BE2C (cell line): Measurements from ENCODE around the gene DNAJB11.

Source experiments
- DNase-seq: peaks from one replicate; pipeline ENCODE4 v3.0.0-alpha.2; 2020
- H3K27me3 ChIP-seq: fragments of 250-450 bp; sonication (Bioruptor Pico); 2 replicates; pipeline ENCODE4 v1.5.1; 2020; ENCODE audit warnings: mild to moderate bottlenecking
- H3K36me3 ChIP-seq: fragments of 250-450 bp; sonication (Bioruptor Pico); 2 replicates; pipeline ENCODE4 v1.5.1; 2020; ENCODE audit warnings: mild to moderate bottlenecking
- H3K4me1 ChIP-seq: fragments of 250-450 bp; sonication (Bioruptor Pico); 2 replicates; pipeline ENCODE4 v1.5.1; 2020
- H3K4me3 ChIP-seq: 2 replicates; pipeline ENCODE4 v1.5.1; 2011; ENCODE audit warnings: low read depth, low read length
- H3K9me3 ChIP-seq: fragments of 250-450 bp; sonication (Bioruptor Pico); 2 replicates; pipeline ENCODE4 v1.5.1; 2020
- TF ChIP-seq, protein P1 (sequence below): IDR thresholded peaks from 2 replicates; pipeline ENCODE4 v1.5.1; 2012; ENCODE audit warnings: mild to moderate bottlenecking, low read depth, low read length

The DNAJB11 gene

DNA sequence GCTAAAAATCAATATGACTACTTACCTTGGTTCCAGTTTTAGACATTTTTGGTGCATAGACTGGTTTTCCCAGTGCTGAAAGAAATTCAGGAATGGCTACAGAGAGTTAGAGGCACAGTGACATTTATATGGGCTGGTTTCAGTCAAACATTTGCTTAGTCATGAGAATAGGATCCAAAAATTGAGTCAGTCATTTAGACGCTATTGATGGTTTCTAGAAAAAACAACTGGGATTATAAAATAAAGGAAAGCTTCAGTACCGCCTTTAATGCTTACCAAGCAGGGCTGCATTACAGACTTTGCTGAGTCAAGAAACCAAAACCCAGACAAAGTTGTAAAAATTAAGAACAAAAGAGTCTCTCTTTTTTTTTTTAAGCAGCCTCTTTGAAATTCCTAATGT lies 26.2 kb upstream of the DNAJB11 start, which contains the start of gene CRYGS:
TSS of gene CRYGS (minus strand) at position 100 of the 400 bp plus-strand sequence. CDS start at position 46, 54 bp downstream.
- DNase-seq = no peak
- no peak within 1 kb of the TSS for H3K4me3 ChIP-seq
- peaks cover 9% of the 10 kb centered on the region for H3K4me1 ChIP-seq
- H3K27me3 ChIP-seq = no peaks in the 10 kb centered on the region
- H3K9me3 ChIP-seq = no peaks in the 10 kb centered on the region
- TF ChIP-seq, protein P1, sequence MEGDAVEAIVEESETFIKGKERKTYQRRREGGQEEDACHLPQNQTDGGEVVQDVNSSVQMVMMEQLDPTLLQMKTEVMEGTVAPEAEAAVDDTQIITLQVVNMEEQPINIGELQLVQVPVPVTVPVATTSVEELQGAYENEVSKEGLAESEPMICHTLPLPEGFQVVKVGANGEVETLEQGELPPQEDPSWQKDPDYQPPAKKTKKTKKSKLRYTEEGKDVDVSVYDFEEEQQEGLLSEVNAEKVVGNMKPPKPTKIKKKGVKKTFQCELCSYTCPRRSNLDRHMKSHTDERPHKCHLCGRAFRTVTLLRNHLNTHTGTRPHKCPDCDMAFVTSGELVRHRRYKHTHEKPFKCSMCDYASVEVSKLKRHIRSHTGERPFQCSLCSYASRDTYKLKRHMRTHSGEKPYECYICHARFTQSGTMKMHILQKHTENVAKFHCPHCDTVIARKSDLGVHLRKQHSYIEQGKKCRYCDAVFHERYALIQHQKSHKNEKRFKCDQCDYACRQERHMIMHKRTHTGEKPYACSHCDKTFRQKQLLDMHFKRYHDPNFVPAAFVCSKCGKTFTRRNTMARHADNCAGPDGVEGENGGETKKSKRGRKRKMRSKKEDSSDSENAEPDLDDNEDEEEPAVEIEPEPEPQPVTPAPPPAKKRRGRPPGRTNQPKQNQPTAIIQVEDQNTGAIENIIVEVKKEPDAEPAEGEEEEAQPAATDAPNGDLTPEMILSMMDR = no peak
- peaks cover 13% of the 10 kb centered on the region for H3K36me3 ChIP-seq

DNA sequence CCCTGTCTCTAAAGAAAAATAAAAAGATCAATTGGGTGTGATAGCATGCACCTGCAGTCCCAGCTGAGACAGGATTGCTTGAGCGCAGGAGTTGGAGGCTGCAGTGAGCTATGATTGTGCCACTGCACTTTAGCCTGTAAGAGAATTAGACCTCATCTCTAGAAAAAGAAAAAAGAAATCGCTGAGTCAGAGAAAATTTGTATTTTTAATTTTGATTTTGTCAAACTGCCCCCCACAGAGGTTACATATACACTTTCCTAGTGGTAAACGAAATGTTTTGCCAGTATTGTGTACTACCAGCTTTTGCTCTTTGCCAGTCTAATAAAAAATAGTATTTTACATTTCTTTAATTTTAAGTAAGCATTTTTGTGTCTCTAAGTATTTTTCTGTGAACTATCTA lies 21.0 kb upstream of the DNAJB11 start:
- Histone ChIP-seq H3K4me1 (no peaks in the 10 kb centered on the region), H3K27me3 (no peaks in the 10 kb centered on the region), H3K9me3 (no peaks in the 10 kb centered on the region), H3K4me3 (no peak overlapping the region), H3K36me3 (peaks cover 36% of the 10 kb centered on the region)
- DNase-seq = no peak
- TF ChIP-seq, protein P1 = no peak

DNA sequence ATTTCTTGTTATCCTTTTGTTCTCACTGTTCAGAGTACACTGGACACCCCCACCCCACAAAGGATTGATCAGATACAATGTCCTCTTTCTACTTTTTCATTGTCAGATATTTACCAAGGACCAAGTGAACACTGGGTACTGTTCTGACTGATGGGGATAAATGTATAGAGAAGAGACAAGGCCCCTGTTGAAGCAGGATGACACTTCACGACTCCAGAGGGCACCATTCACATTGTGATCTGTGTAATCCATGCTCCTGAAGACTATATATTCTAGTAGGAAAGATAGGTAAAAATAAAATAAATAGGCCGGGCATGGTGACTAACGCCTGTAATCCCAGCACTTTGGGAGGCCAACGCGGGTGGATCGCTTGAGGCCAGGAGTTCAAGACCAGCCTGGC lies 19.1 kb upstream of the DNAJB11 start:
- Histone ChIP-seq H3K9me3 (no peaks in the 10 kb centered on the region), H3K27me3 (no peaks in the 10 kb centered on the region), H3K4me1 (no peaks in the 10 kb centered on the region), H3K4me3 (no peak overlapping the region), H3K36me3 (peaks cover 45% of the 10 kb centered on the region)
- no peak for DNase-seq
- TF ChIP-seq, protein P1 = peak; percentile 18; the same call in 1 of the 2 replicates

DNA sequence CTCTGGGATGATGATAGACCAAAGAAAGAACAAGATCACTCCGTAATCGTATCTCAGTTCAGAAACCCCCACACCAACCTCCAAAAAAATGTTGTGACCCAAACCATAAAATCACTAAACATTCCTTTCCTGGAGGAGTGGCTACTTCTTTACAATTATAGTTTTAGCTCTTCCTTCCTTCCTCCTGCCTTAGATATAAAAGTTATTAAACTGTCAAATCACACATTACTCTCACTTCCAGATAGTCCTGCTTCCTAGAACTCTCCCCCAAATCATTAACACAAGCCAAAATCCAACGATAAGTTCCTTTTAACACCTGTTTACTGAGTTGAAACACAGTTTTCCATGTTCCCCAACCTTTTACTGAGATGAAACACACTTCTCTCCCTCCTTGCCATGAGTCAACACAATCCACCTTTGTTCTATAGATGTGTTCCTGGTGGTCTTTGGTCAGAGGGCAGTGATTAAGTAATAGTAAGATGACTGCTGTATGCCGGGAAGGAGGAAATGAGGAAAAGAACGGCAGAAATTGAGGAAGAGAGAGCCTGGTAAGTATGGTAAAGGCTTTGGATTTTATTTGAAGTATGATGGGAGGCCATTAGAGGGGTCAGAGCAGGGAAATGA lies 18.0 kb upstream of the DNAJB11 start:
- peaks cover 49% of the 10 kb centered on the region for H3K36me3 ChIP-seq
- H3K4me3 ChIP-seq = no peak overlapping the region
- H3K9me3 ChIP-seq = no peaks in the 10 kb centered on the region
- H3K4me1 ChIP-seq = no peaks in the 10 kb centered on the region
- H3K27me3 ChIP-seq = no peaks in the 10 kb centered on the region
- TF ChIP-seq, protein P1 = no peak
- DNase-seq = no peak

DNA sequence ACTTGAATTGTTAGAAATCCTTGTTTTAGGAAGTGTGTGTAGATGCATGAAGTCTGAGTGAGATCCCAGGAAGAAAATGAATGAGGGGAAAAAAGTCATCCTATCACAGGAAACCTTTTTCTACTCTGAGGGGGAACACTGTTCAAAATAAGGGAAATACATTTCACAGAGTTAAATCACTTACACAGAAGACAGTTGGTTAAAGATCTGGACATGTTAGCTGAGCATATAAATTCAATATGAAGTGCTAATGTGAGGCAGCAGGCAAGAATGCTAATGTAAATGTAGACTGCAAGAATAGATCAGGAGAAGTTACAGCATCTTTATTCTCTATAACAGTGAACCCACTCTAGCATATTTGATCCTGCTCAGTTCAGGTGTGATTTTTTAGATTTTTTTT lies 5.9 kb upstream of the DNAJB11 start:
- no peaks in the 10 kb centered on the region for H3K27me3 ChIP-seq
- no peaks in the 10 kb centered on the region for H3K4me1 ChIP-seq
- H3K36me3 ChIP-seq = peaks cover 3% of the 10 kb centered on the region; the same call in 1 of the 2 replicates
- no peak overlapping the region for H3K4me3 ChIP-seq
- no peak for DNase-seq
- no peaks in the 10 kb centered on the region for H3K9me3 ChIP-seq
- TF ChIP-seq, protein P1 = no peak

DNA sequence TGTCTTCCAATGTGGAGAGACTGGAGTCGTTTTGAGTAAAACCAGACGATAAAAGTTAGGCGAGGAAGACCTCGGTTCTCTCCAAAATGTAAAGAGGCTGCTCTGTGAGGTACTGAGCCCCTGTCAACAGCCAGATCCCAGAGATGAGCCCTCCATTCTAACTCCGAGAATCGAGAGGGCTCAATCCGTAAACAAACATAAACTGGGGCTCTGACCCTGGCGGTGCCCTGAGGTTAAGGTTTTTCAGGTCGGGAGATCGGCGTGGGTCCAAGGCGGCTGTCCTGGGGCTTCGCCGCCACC lies 3.8 kb upstream of the DNAJB11 start:
- no peaks in the 10 kb centered on the region for H3K4me1 ChIP-seq
- no peak for DNase-seq
- TF ChIP-seq, protein P1 = no peak
- H3K9me3 ChIP-seq = no peaks in the 10 kb centered on the region
- H3K27me3 ChIP-seq = no peaks in the 10 kb centered on the region
- H3K4me3 ChIP-seq = peak overlapping the region; percentile 83
- 0 out of 2 replicates have a peak, but pooled peaks cover 3% of the 10 kb centered on the region for H3K36me3 ChIP-seq
